HG02571 (cell line): Measurements from ENCODE around the gene HMGN1.

Experiments used
- ATAC-seq: cut with Tn5 transposase; IDR thresholded peaks from one replicate; pipeline ENCODE4 v1.9.1; 2021; ENCODE audit warnings: mild to moderate bottlenecking, moderate library complexity; ENCODE audit not compliant: unreplicated experiment

Gene HMGN1

GRCh38 chr21:39311164-39311563 is 37.7 kb downstream of the HMGN1 start:
- ATAC-seq: no peak

DNA sequence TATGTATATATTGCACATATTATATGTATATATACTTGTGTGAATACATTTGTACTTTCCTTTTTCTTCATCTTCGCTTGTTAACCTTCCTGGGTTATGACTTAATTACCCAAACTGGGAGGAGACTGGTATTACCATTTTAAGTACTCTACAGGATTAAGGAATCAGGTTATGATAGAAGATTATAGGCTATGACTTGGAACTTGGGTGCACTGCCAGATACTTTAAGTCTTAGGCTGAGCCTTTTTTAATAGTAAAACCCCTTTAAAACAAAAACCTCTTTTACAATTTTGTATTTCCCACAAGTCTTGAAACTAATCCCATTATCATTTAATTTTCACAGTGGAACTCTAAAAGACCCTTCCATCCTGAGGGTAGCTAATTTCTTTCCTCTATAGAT is 41.4 kb downstream of the HMGN1 start:
- ATAC-seq: no peak

DNA sequence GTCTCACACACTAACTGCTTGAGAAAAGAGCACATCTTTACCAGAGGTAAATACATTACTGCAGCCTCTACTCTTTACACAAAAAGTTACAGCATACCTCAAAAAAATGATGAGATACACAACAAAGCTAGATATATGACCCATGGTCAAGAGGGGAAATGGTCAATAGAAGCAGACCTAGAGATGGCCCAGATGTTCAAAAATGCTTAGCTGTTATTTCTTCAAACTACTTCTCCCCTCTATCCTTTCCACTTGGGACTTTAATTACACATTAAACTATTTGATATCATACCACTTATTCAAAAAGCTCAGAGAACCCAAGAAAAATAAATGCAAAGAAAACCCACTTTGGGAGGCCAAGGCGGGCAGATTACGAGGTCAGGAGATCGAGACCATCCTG is 48.3 kb downstream of the HMGN1 start:
- no peak for ATAC-seq

GRCh38 chr21:39296891-39297290 is 52.0 kb downstream of the HMGN1 start:
- no peak for ATAC-seq
